ENCODE measurements around the gene TBATA. TPM values are rescaled to one million over a fixed set of nuclear protein-coding genes. Genes with fewer than 3 reads are reported as not detected.

The TBATA gene
- total RNA-seq, 5 donors from 2014 or later (not counting 1 experiment from before 2014, with no cell fraction given), result not detected

DNA sequence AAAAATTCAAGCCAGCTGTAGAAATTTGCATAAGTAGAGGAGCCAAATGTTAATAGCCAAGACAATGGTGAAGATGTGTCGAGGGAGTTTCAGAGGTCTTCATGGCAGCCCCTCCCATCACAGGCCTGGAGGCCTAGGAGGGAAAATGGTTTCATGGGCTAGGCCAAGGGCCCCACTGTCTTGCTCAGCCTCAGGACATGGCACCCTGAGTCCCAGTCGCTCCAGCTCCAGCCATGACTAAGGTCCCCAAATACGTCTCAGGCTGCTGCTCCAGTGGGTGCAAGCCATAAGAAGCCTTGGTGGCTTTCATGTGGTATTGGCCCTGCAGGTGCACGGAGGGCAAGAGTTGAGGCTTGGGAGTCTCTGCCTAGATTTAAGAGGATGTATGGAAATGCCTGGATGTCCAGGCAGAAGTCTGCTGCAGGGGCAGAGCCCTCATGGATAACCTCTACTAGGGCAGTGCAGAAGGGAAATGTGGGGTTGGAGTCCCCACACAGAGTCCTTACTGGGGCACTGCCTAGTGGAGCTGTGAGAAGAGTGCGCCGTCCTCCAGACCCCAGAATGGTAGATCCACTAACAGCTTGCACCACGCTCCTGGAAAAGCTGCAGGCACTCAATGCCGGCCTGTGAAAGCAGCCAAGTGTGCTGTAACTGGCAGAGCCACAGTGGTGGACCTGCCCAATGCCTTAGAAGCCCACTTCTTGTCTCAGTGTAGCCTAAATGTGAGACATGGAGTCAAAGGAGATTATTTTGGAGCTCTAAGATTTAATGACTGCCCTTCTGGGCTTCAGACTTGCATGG lies 19.2 kb downstream of the TBATA start:
- H3K4me1 ChIP-seq (ENCODE audit: control insufficient read depth in 1 of 2, extremely low read depth in 1 of 2, insufficient read depth in 2 of 2, low read length in 2 of 2), result no peaks in the 10 kb centered on the region
- ChIA-PET CTCF (no interaction called here), POLR2A (no interaction called here)
- Mint-ChIP-seq H3K9me3 (peaks cover 0 to 9% (median 4%) of the 10 kb centered on the region in 3 donors), H3K27ac (no peak overlapping the region), H3K36me3 (no peaks in the 10 kb centered on the region), H3K27me3 (no peaks in the 10 kb centered on the region), H3K4me1 (no peaks in the 10 kb centered on the region), H3K4me3 (no peak overlapping the region)
- peaks cover 0 to 17% of the 10 kb centered on the region in 2 experiments for H3K27me3 ChIP-seq (replicated peaks in 1 of 2; ENCODE audit: control insufficient read depth in 2 of 2, extremely low read depth in 1 of 2, insufficient read depth in 2 of 2, low read length in 1 of 2)
- H3K4me3 ChIP-seq (ENCODE audit: control insufficient read depth in 1 of 2, extremely low read depth in 1 of 2, low read length in 1 of 2), result no peak overlapping the region
- 91% methylated on average over 8 of the region's 8 CpGs for WGBS (ENCODE audit: insufficient coverage)
- no peaks in the 10 kb centered on the region for H3K9me3 ChIP-seq
- H3K27ac ChIP-seq (ENCODE audit: low read length), result no peak overlapping the region
- H3K36me3 ChIP-seq (ENCODE audit: control insufficient read depth in 2 of 2, extremely low read depth in 1 of 2, insufficient read depth in 1 of 2, low read length in 1 of 2), result no peaks in the 10 kb centered on the region
- DNase-seq (no peak), ATAC-seq (replicated peaks in 1 of 4) (no peak)

DNA sequence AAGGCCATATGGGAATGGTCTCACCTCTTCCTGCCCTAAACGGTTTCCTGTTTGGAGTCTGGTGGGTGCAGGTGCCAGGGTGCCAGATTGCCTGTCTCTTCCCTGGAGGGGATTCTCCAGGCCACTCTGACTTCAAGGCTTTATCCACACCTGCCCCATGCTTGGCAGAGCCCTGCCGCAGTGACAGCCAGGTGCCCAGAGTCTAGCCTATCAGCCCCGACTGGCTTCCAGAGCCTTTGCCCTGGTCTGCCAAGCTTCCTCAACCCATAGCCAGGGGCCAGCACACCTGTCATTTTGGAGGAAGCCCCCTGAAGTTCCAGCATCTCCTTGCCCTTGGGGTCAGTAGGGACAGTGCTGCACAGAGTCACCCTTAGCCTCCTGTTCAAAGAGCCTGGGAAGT lies 21.6 kb downstream of the TBATA start:
- Mint-ChIP-seq H3K36me3 (no peaks in the 10 kb centered on the region), H3K4me1 (peaks cover 4 to 8% (median 7%) of the 10 kb centered on the region in 3 donors), H3K27me3 (no peaks in the 10 kb centered on the region), H3K27ac (no peak overlapping the region), H3K9me3 (peaks cover 0 to 9% (median 4%) of the 10 kb centered on the region in 3 donors), H3K4me3 (no peak overlapping the region)
- DNase-seq (peak in 1 of 35 experiments; percentile 17), ATAC-seq (replicated peaks in 1 of 4) (no peak)
- 90% methylated on average over 2 of the region's 3 CpGs for WGBS (ENCODE audit: insufficient coverage)
- Histone ChIP-seq H3K27me3 (replicated peaks in 1 of 2; ENCODE audit: control insufficient read depth in 2 of 2, extremely low read depth in 1 of 2, insufficient read depth in 2 of 2, low read length in 1 of 2) (peaks cover 0 to 21% of the 10 kb centered on the region in 2 experiments), H3K9me3 (no peaks in the 10 kb centered on the region), H3K36me3 (ENCODE audit: control insufficient read depth in 2 of 2, extremely low read depth in 1 of 2, insufficient read depth in 1 of 2, low read length in 1 of 2) (no peaks in the 10 kb centered on the region), H3K4me3 (ENCODE audit: control insufficient read depth in 1 of 2, extremely low read depth in 1 of 2, low read length in 1 of 2) (no peak overlapping the region), H3K4me1 (ENCODE audit: control insufficient read depth in 1 of 2, extremely low read depth in 1 of 2, insufficient read depth in 2 of 2, low read length in 2 of 2) (no peaks in the 10 kb centered on the region), H3K27ac (ENCODE audit: low read length) (no peak overlapping the region)
- CTCF ChIA-PET, result no interaction called here
- POLR2A ChIA-PET, result no interaction called here

DNA sequence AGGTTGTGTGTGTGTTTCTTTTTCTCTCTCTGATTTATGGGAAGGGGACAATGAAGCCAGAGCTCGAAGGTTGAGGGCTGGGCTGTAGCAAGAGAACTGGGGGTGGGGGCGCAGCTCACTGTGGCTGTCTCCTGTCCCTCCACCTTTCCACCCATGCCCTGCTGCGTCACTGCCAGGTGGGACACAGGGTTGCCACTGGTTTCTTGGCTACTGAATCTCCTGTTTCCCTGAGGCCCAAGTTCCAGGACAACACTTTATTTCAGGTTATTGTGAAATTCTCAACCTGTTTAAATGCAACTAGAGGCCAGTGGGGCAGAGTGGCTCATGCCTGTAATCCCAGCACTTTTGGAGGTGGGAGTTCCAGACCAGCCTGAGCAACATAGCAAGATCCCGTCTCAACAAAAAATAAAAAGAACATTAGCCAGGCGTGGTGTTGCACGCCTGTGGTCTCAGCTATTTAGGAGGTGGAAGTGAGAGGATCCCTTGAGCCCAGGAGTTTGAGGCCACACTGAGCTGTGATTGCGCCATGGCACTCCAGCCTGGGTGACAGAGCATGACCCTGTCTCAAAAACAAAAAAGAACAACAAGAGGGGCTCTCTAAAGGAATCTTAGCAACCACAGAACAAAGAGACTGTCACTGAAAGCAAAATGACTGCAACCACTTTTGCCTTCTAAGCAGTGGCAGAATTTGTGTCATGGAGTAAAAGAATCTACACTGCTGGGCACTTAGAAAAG lies 22.6 kb downstream of the TBATA start:
- H3K27ac Mint-ChIP-seq, result no peak overlapping the region
- no peaks in the 10 kb centered on the region for H3K4me1 ChIP-seq (ENCODE audit: control insufficient read depth in 1 of 2, extremely low read depth in 1 of 2, insufficient read depth in 2 of 2, low read length in 2 of 2)
- peaks cover 0 to 21% of the 10 kb centered on the region in 2 experiments for H3K27me3 ChIP-seq (replicated peaks in 1 of 2; ENCODE audit: control insufficient read depth in 2 of 2, extremely low read depth in 1 of 2, insufficient read depth in 2 of 2, low read length in 1 of 2)
- no peak overlapping the region for H3K4me3 ChIP-seq (ENCODE audit: control insufficient read depth in 1 of 2, extremely low read depth in 1 of 2, low read length in 1 of 2)
- H3K9me3 Mint-ChIP-seq, result peaks cover 0 to 9% (median 4%) of the 10 kb centered on the region in 3 donors
- H3K9me3 ChIP-seq, result no peaks in the 10 kb centered on the region
- H3K36me3 Mint-ChIP-seq, result no peaks in the 10 kb centered on the region
- no peak overlapping the region for H3K27ac ChIP-seq (ENCODE audit: low read length)
- CTCF ChIA-PET, result interaction anchor here in 1 of 2 donors (0.7 kb wide), 1 partner anchor 13 kb away, joined by 7 read pairs; no protein-coding TSS in a partner anchor
- ATAC-seq (replicated peaks in 1 of 4) (no peak), DNase-seq (no peak)
- H3K4me3 Mint-ChIP-seq, result no peak overlapping the region
- no peaks in the 10 kb centered on the region for H3K36me3 ChIP-seq (ENCODE audit: control insufficient read depth in 2 of 2, extremely low read depth in 1 of 2, insufficient read depth in 1 of 2, low read length in 1 of 2)
- POLR2A ChIA-PET, result no interaction called here
- H3K4me1 Mint-ChIP-seq, result peaks cover 4 to 8% (median 8%) of the 10 kb centered on the region in 3 donors
- no peaks in the 10 kb centered on the region for H3K27me3 Mint-ChIP-seq
- 100% methylated on average over 1 of the region's 7 CpGs for WGBS (ENCODE audit: insufficient coverage)

DNA sequence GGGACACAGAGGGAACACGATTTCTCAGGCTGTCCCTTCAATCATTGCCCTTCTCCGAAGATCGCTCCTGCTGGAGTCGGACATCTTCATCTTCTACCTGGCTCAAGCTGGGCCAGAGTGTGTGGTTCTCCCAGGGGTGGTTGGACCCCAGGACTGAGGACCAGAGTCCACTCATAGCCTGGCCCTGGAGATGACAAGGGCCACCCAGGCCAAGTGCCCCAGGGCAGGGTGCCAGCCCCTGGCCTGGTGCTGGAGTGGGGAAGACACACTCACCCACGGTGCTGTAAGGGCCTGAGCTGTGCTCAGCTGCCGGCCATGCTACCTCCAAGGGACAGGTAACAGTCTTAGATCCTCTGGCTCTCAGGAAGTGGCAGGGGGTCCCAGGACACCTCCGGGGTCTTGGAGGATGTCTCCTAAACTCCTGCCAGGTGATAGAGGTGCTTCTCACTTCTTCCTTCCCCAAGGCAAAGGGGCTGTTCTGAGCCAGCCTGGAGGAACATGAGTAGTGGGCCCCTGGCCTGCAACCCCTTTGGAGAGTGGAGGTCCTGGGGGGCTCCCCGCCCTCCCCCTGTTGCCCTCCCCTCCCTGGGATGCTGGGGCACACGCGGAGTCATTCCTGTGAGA lies 23.3 kb downstream of the TBATA start:
- ChIA-PET CTCF (interaction anchor here in 1 of 2 donors (0.7 kb wide), 1 partner anchor 12 kb away, joined by 7 read pairs; no protein-coding TSS in a partner anchor), POLR2A (interaction anchor here in 1 of 2 donors (1.1 kb wide), 1 partner anchor 726 kb away, joined by 3 read pairs; no protein-coding TSS in a partner anchor)
- Histone ChIP-seq H3K27me3 (replicated peaks in 1 of 2; ENCODE audit: control insufficient read depth in 2 of 2, extremely low read depth in 1 of 2, insufficient read depth in 2 of 2, low read length in 1 of 2) (peaks cover 0 to 24% of the 10 kb centered on the region in 2 experiments), H3K36me3 (ENCODE audit: control insufficient read depth in 2 of 2, extremely low read depth in 1 of 2, insufficient read depth in 1 of 2, low read length in 1 of 2) (no peaks in the 10 kb centered on the region), H3K4me3 (ENCODE audit: control insufficient read depth in 1 of 2, extremely low read depth in 1 of 2, low read length in 1 of 2) (no peak overlapping the region), H3K9me3 (no peaks in the 10 kb centered on the region), H3K4me1 (ENCODE audit: control insufficient read depth in 1 of 2, extremely low read depth in 1 of 2, insufficient read depth in 2 of 2, low read length in 2 of 2) (no peaks in the 10 kb centered on the region), H3K27ac (ENCODE audit: low read length) (no peak overlapping the region)
- peaks cover 4 to 8% (median 8%) of the 10 kb centered on the region in 3 donors for H3K4me1 Mint-ChIP-seq
- H3K4me3 Mint-ChIP-seq, result no peak overlapping the region
- no peaks in the 10 kb centered on the region for H3K36me3 Mint-ChIP-seq
- DNase-seq (no peak), ATAC-seq (replicated peaks in 1 of 4) (no peak)
- H3K27me3 Mint-ChIP-seq, result no peaks in the 10 kb centered on the region
- WGBS (ENCODE audit: insufficient coverage), result 61% methylated on average over 6 of the region's 10 CpGs
- H3K27ac Mint-ChIP-seq, result no peak overlapping the region
- peaks cover 0 to 9% (median 4%) of the 10 kb centered on the region in 3 donors for H3K9me3 Mint-ChIP-seq

DNA sequence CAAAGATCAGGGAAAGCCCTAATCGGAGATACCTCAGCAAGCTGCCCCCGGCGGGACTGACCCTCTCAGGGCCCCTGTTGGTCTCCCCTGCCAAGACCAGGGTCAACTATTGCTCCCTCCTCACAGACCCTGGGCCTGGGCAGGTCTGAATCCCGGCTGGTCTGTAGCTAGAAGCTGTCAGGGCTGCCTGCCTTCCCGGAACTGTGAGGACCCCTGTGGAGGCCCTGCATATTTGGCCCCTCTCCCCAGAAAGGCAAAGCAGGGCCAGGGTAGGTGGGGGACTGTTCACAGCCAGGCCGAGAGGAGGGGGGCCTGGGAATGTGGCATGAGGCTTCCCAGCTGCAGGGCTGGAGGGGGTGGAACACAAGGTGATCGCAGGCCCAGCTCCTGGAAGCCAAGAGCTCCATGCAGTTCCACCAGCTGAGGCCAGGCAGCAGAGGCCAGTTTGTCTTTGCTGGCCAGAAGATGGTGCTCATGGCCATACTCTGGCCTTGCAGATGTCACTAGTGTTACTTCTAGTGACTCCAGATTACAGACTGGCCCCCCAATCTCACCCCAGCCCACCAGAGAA lies 24.1 kb downstream of the TBATA start:
- no peak overlapping the region for H3K27ac Mint-ChIP-seq
- WGBS (ENCODE audit: insufficient coverage), result 79% methylated on average over 4 of the region's 7 CpGs

More for the DNA sequence above, 24.1 kb downstream of the TBATA start:
- H3K4me3 ChIP-seq (ENCODE audit: control insufficient read depth in 1 of 2, extremely low read depth in 1 of 2, low read length in 1 of 2), result no peak overlapping the region
- H3K4me1 ChIP-seq (ENCODE audit: control insufficient read depth in 1 of 2, extremely low read depth in 1 of 2, insufficient read depth in 2 of 2, low read length in 2 of 2), result no peaks in the 10 kb centered on the region
- ChIA-PET CTCF (interaction anchor here in 1 of 2 donors (1.4 kb wide), 1 partner anchor 202 kb away, joined by 4 read pairs; no protein-coding TSS in a partner anchor), POLR2A (interaction anchor here in 1 of 2 donors (1.1 kb wide), 1 partner anchor 725 kb away, joined by 3 read pairs; no protein-coding TSS in a partner anchor)
- H3K36me3 ChIP-seq (ENCODE audit: control insufficient read depth in 2 of 2, extremely low read depth in 1 of 2, insufficient read depth in 1 of 2, low read length in 1 of 2), result no peaks in the 10 kb centered on the region
- Mint-ChIP-seq H3K4me1 (peaks cover 4 to 8% (median 8%) of the 10 kb centered on the region in 3 donors), H3K4me3 (no peak overlapping the region), H3K9me3 (peaks cover 0 to 9% (median 4%) of the 10 kb centered on the region in 3 donors), H3K36me3 (no peaks in the 10 kb centered on the region), H3K27me3 (no peaks in the 10 kb centered on the region)
- no peak for DNase-seq
- H3K9me3 ChIP-seq, result no peaks in the 10 kb centered on the region
- peaks cover 0 to 23% of the 10 kb centered on the region in 2 experiments for H3K27me3 ChIP-seq (replicated peaks in 1 of 2; ENCODE audit: control insufficient read depth in 2 of 2, extremely low read depth in 1 of 2, insufficient read depth in 2 of 2, low read length in 1 of 2)
- ATAC-seq (replicated peaks in 1 of 4), result no peak
- H3K27ac ChIP-seq (ENCODE audit: low read length), result no peak overlapping the region

Data from T-cell (primary cell).